K562 (cell line): ENCODE results near the gene ID4. TPM values are rescaled to one million over a fixed set of nuclear protein-coding genes. Genes with fewer than 3 reads are reported as not detected.

ENCODE experiments used
- ATAC-seq: fragments of 200-7000 bp; cut with Tn5 transposase; 3 replicates; pipeline ENCODE4 v1.9.1; 2020; ENCODE audit warnings: moderate library complexity
- BruUV-seq: library from RNA; stranded (reverse); fragments of 400-500 nt; replicated peaks from 2 replicates; lab custom pipeline; 2021; lab: Mats Ljungman, UMichigan
- CTCF ChIA-PET: fragments of 300-600 bp; formaldehyde crosslinking; extraction: SDS; loops from one replicate; lab custom pipeline; 2021; ENCODE audit warnings: low intra/inter-chr PET ratio; lab: Yijun Ruan, JAX
- POLR2A ChIA-PET: fragments of 300-600, 350-650 bp; sonication (Branson Sonifier 250); formaldehyde crosslinking; extraction: SDS; loops from one replicate; lab custom pipeline; 2021; ENCODE audit warnings: antibody characterized with exemption, inconsistent platforms; lab: Yijun Ruan, JAX
- DNase-seq, 4 experiments: peaks; one replicate each; pipeline versions ENCODE4 v3.0.0 to v3.0.0-alpha.2; 2011 to 2018; ENCODE audit warnings: low spot score in 3 of 4, mixed read lengths in 3 of 4; ENCODE audit errors: extremely low read depth in 1 of 4
- FAIRE-seq: peaks from 2 replicates; lab custom pipeline; 2011; peaks lifted over from hg19 to GRCh38; lab: Jason Lieb, UNC
- H2AFZ ChIP-seq: 2 replicates; pipeline ENCODE4 v1.6.0; 2011; ENCODE audit warnings: low read depth, low read length, control low read depth, inconsistent platforms
- H3K27ac ChIP-seq: fragments of 200-600 bp; 3 replicates; pipeline ENCODE4 v1.8.0; 2011; ENCODE audit warnings: low read depth, mild to moderate bottlenecking, control low read depth, inconsistent platforms, low read length, moderate library complexity, mixed read lengths; ENCODE audit errors: extremely low read depth
- H3K27me3 ChIP-seq, 2 experiments: fragments of 300-600 bp in 1 of 2; 2 replicates in 1 of 2; 3 replicates in 1 of 2; pipeline versions ENCODE4 v1.6.0 to v1.8.0; 2011; ENCODE audit warnings: inconsistent platforms in 2 of 2, low read length in 2 of 2, mild to moderate bottlenecking in 1 of 2, mixed read lengths in 1 of 2, moderate library complexity in 1 of 2; ENCODE audit not compliant: control insufficient read depth in 2 of 2, insufficient read depth in 2 of 2
- H3K36me3 ChIP-seq: fragments of 300-600 bp; 3 replicates; pipeline ENCODE4 v1.8.0; 2011; ENCODE audit warnings: mild to moderate bottlenecking, low read length, inconsistent platforms; ENCODE audit not compliant: control insufficient read depth, insufficient read depth
- H3K4me1 ChIP-seq, 2 experiments: fragments of 200-600 bp in 1 of 2; replicated peaks in 1 of 2; 2 replicates in 1 of 2; 3 replicates in 1 of 2; pipeline versions ENCODE4 v1.5.1 to v1.8.0; 2011; ENCODE audit warnings: inconsistent platforms in 2 of 2, low read length in 2 of 2, mild to moderate bottlenecking in 1 of 2, mixed read lengths in 1 of 2, moderate library complexity in 1 of 2; ENCODE audit not compliant: control insufficient read depth in 2 of 2, insufficient read depth in 2 of 2
- H3K4me2 ChIP-seq: 2 replicates; pipeline ENCODE4 v1.6.1; 2011; ENCODE audit warnings: low read length, control low read depth, inconsistent platforms, mixed read lengths; ENCODE audit not compliant: insufficient read depth
- H3K4me3 ChIP-seq: fragments of 200-600 bp; sonication (generic), shearing (Covaris generic); 2 replicates; pipeline ENCODE4 v1.5.1; 2016; ENCODE audit warnings: control low read depth, inconsistent platforms
- H3K79me2 ChIP-seq: fragments of 200-600 bp; 3 replicates; pipeline ENCODE4 v1.8.0; 2011; ENCODE audit warnings: low read length, inconsistent platforms; ENCODE audit not compliant: control insufficient read depth, insufficient read depth
- H3K9ac ChIP-seq, 2 experiments: 2 replicates each; pipeline versions ENCODE4 v1.6.0 to v1.6.1; 2011; ENCODE audit warnings: low read depth in 2 of 2, low read length in 2 of 2, control low read depth in 1 of 2, inconsistent platforms in 1 of 2, mild to moderate bottlenecking in 1 of 2, mixed read lengths in 1 of 2; ENCODE audit not compliant: insufficient read depth in 1 of 2
- H3K9me1 ChIP-seq: one replicate; pipeline ENCODE4 v1.6.0; 2011; ENCODE audit warnings: inconsistent platforms, mild to moderate bottlenecking, low read length, moderate library complexity; ENCODE audit not compliant: control insufficient read depth, insufficient read depth
- H3K9me3 ChIP-seq: replicated peaks from 2 replicates; pipeline ENCODE4 v1.5.1; 2011; ENCODE audit warnings: low read depth, low read length, inconsistent platforms; ENCODE audit not compliant: control insufficient read depth, insufficient read depth
- H4K20me1 ChIP-seq: replicated peaks from 2 replicates; pipeline ENCODE4 v1.6.1; 2011; ENCODE audit warnings: low read length, inconsistent platforms, mixed read lengths; ENCODE audit not compliant: control insufficient read depth, insufficient read depth
- CBX1 ChIP-seq: sonication (generic); IDR thresholded peaks from 2 replicates; pipeline ENCODE4 v1.6.1; 2016; ENCODE audit warnings: antibody characterized with exemption, low read depth, mild to moderate bottlenecking
- CBX3 ChIP-seq, 2 experiments: IDR thresholded peaks; 1 replicate in 1 of 2; 2 replicates in 1 of 2; pipeline ENCODE4 v1.6.1; 2012; ENCODE audit warnings: inconsistent platforms in 2 of 2, low read length in 2 of 2, borderline replicate concordance in 1 of 2, control low read depth in 1 of 2
- FOXJ3 ChIP-seq: sonication (generic); formaldehyde crosslinking; IDR thresholded peaks from 2 replicates; pipeline ENCODE4 v1.4.0; 2020; ENCODE audit warnings: mild to moderate bottlenecking, missing genetic modification reagents
- FOXM1 ChIP-seq, 2 experiments: fragments of 450-650 bp in 1 of 2; sonication (generic) in 1 of 2; formaldehyde crosslinking in 1 of 2; IDR thresholded peaks; 2 replicates each; pipeline versions ENCODE4 v1.6.1 to v1.9.0; 2017 to 2022; ENCODE audit warnings: low read depth in 2 of 2, mild to moderate bottlenecking in 2 of 2, missing genetic modification reagents in 1 of 2, moderate library complexity in 1 of 2
- GATA2 ChIP-seq: sonication (generic); formaldehyde crosslinking; IDR thresholded peaks from 2 replicates; pipeline ENCODE4 v1.4.0; 2020; ENCODE audit warnings: mild to moderate bottlenecking, missing genetic modification reagents
- L3MBTL2 ChIP-seq: fragments of 450-650 bp; IDR thresholded peaks from 2 replicates; pipeline ENCODE4 v1.6.1; 2016; ENCODE audit warnings: mild to moderate bottlenecking, moderate library complexity
- PYGO2 ChIP-seq: fragments of 450-650 bp; IDR thresholded peaks from 2 replicates; pipeline ENCODE4 v1.6.1; 2016; ENCODE audit warnings: mild to moderate bottlenecking, missing genetic modification characterization, moderate library complexity, missing compliant biosample characterization
- SAFB2 ChIP-seq: fragments of 200-400 bp; formaldehyde crosslinking; IDR thresholded peaks from 2 replicates; pipeline ENCODE4 v1.6.1; 2018; ENCODE audit warnings: borderline replicate concordance, low read length, low read depth, moderate library complexity; ENCODE audit not compliant: severe bottlenecking
- SMARCE1 ChIP-seq: fragments of 450-650 bp; IDR thresholded peaks from 2 replicates; pipeline ENCODE4 v1.7.1; 2016; ENCODE audit warnings: mild to moderate bottlenecking
- THAP7 ChIP-seq: fragments of 250-450 bp; sonication (Bioruptor Pico); IDR thresholded peaks from 2 replicates; pipeline ENCODE4 v1.5.0; 2021
- ZKSCAN3 ChIP-seq: fragments of 250-450 bp; sonication (Bioruptor Pico); IDR thresholded peaks from 2 replicates; pipeline ENCODE4 v1.4.0; 2020
- ZNF232 ChIP-seq: sonication (generic); formaldehyde crosslinking; IDR thresholded peaks from 2 replicates; pipeline ENCODE4 v1.8.0; 2022; ENCODE audit warnings: mild to moderate bottlenecking, missing genetic modification reagents
- ZNF384 ChIP-seq: IDR thresholded peaks from 2 replicates; pipeline ENCODE4 v1.6.1; 2012; ENCODE audit warnings: low read depth, low read length, improper control_type of control experiment
- WGBS: fragments of 100-300 bp; shearing (Covaris generic); methylation state at CpG from one replicate; pipeline ENCODE4 v1.1.6; 2016; ENCODE audit warnings: low coverage, mixed read lengths; ENCODE audit not compliant: insufficient coverage; ENCODE audit errors: missing lambda C conversion rate; 5-methylcytosine and 5-hydroxymethylcytosine counted together
- in situ Hi-C: fragments of 300-500 bp; cut with MboI; formaldehyde crosslinking; loops from 4 replicates; pipeline ENCODE4 v1.15.0; 2018; ENCODE audit warnings: inconsistent platforms, mixed read lengths
- intact Hi-C: fragments of 100-400 bp; cut with micrococcal nuclease; formaldehyde crosslinking; loops from 2 replicates; pipeline ENCODE4 v1.14.2; 2022
- polyA plus RNA-seq, 8 experiments: library from polyadenylated mRNA; depleted of rRNA in 4 of 8; stranded (reverse) in 5 of 8; unstranded in 3 of 8; fragments of >200 nt; fragmentation: Nextera tagmentation in 2 of 8; fragmentation: Illumina TruSeq in 1 of 8; extraction: Ambion mirVana in 2 of 8; extraction: Trizol in 1 of 8; gene quantifications; 2 replicates each; pipeline versions ENCODE4 v1.2.1 to v1.2.3, GENCODE V29; 2011 to 2014; ENCODE audit warnings: inconsistent platforms in 1 of 8, missing spikeins in 1 of 8
- total RNA-seq, 7 experiments: library from RNA; depleted of rRNA in 6 of 7; stranded (reverse); fragments of >200 nt in 6 of 7; fragmentation: Illumina TruSeq in 2 of 7; extraction: Trizol in 2 of 7; gene quantifications; 2 replicates each; pipeline versions ENCODE4 v1.2.1 to v1.2.3, GENCODE V29; 2011 to 2021; ENCODE audit warnings: low replicate concordance in 1 of 7

The ID4 gene
- total and polyA plus RNA-seq, 9 of the 15 experiments (the other 6 are each of a cell fraction or from before 2014, with no cell fraction given), result not detected

GRCh38 chr6:19833947-19834346 is 3.2 kb upstream of the ID4 start (continued):
- TF ChIP-seq CBX1 (no peak), GATA2 (CRISPR knock-in tag) (no peak)

GRCh38 chr6:19834858-19835257 is 2.3 kb upstream of the ID4 start:
- Histone ChIP-seq H3K4me3 (no peak overlapping the region), H3K27ac (no peak overlapping the region), H3K9ac (no peak overlapping the region), H3K79me2 (no peaks in the 10 kb centered on the region), H4K20me1 (no peaks in the 10 kb centered on the region), H3K9me1 (no peaks in the 10 kb centered on the region), H3K27me3 (peaks cover 0 to 5% of the 10 kb centered on the region in 2 experiments; a peak in 1 of 5 replicates), H3K4me2 (no peak overlapping the region), H3K9me3 (no peaks in the 10 kb centered on the region), H2AFZ (no peak overlapping the region), H3K36me3 (no peaks in the 10 kb centered on the region), H3K4me1 (peaks cover 0 to 9% of the 10 kb centered on the region in 2 experiments; a peak in 1 of 5 replicates)
- in situ Hi-C loops, result no loop called here
- ChIA-PET CTCF (no interaction called here), POLR2A (no interaction called here)
- intact Hi-C loops, result no loop called here
- FAIRE-seq, result no peak
- WGBS, result 1% methylated on average over 5 of the region's 5 CpGs
- TF ChIP-seq FOXM1 (IDR thresholded peaks at IDR 0.05; ENCODE audit: low read depth), result no peak
- no peak for TF ChIP-seq FOXM1 (CRISPR knock-in tag; IDR thresholded peaks at IDR 0.05; ENCODE audit: low read depth)
- TF ChIP-seq THAP7, result no peak
- TF ChIP-seq SMARCE1, result no peak
- no peak for TF ChIP-seq PYGO2 (tag)
- no peak for TF ChIP-seq SAFB2
- no peak for TF ChIP-seq CBX3 (IDR thresholded peaks at IDR 0.05; ENCODE audit: borderline replicate concordance in 1 of 2, low read length in 2 of 2)
- no peak for TF ChIP-seq L3MBTL2
- TF ChIP-seq ZKSCAN3, result no peak
- TF ChIP-seq ZNF384, result no peak
- no peak for TF ChIP-seq ZNF232 (CRISPR knock-in tag)
- TF ChIP-seq FOXJ3 (CRISPR knock-in tag), result no peak
- BruUV-seq, result no TSS peak
- DNase-seq, result no peak
- no peak for ATAC-seq
